ENCODE results near the gene FFAR3. TPM values are rescaled to one million over a fixed set of nuclear protein-coding genes. Genes with fewer than 3 reads are reported as not detected.

FFAR3 gene, protein sequence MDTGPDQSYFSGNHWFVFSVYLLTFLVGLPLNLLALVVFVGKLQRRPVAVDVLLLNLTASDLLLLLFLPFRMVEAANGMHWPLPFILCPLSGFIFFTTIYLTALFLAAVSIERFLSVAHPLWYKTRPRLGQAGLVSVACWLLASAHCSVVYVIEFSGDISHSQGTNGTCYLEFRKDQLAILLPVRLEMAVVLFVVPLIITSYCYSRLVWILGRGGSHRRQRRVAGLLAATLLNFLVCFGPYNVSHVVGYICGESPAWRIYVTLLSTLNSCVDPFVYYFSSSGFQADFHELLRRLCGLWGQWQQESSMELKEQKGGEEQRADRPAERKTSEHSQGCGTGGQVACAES
- total RNA-seq (2022; extraction: Qiagen RNA extraction): 0.09 TPM in 1 of 5 replicates, not detected in the others

DNA sequence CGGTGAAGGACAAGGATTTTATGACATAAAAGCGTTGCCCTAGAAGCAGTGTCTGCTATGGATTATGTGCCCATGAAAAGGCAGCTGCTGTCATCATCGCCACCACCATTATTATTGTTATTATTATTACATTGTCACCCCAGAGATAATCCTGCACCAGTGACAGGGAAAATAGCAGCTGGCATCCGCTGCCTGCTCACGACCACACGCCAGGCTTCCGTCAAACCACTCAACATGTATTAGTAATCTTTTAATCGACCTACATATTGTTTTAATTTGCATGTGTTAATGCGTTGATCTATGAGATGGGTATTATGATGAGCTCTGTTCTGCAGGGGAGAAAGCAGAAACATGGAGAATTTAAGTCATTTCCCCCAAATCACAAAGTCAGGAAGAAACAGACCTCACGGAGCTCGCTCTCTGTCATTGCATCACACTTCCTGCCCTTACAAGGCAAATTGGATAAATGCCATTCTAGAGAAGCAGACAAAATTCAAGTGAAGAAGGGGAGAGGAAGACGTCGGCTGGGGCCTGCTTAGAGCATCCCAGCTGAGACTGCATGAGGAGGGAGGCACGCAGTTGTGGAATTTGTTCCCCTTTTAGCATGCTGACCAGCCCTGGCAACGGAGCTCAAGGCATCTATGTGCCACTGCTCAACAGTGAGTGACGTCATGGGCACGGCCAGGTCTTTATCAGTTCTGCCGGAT, at the start of gene FFAR3:
FFAR3 (plus strand) TSS at position 594 of the 707 bp plus-strand sequence. CDS start 431 bp downstream, outside the sequence.

DNA sequence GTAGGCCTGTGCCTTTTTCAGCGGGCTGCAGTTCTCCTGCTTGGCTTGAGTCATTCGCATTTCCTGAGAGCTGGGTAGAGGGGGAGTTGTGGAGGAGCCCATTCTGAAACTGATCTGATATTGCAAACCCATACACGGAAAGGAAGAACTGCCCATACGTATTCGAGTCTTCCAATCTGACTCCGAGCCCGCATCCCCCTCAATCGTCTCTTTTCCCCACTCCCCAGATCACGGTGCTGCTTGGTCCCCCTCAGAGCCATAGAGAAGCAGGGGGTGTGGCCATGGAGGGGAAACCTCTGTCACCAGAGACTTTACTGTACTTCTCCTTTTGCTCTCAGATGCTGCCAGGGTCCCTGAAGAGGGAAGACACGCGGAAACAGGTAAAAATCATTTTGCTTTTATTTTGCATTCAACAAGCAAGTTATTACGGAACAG, 29.4 kb upstream of the FFAR3 start, which contains the start of gene CD22:
CD22 (plus strand) TSS at position 337 of the 435 bp plus-strand sequence. CDS start 2,854 bp downstream, outside the sequence.

DNA sequence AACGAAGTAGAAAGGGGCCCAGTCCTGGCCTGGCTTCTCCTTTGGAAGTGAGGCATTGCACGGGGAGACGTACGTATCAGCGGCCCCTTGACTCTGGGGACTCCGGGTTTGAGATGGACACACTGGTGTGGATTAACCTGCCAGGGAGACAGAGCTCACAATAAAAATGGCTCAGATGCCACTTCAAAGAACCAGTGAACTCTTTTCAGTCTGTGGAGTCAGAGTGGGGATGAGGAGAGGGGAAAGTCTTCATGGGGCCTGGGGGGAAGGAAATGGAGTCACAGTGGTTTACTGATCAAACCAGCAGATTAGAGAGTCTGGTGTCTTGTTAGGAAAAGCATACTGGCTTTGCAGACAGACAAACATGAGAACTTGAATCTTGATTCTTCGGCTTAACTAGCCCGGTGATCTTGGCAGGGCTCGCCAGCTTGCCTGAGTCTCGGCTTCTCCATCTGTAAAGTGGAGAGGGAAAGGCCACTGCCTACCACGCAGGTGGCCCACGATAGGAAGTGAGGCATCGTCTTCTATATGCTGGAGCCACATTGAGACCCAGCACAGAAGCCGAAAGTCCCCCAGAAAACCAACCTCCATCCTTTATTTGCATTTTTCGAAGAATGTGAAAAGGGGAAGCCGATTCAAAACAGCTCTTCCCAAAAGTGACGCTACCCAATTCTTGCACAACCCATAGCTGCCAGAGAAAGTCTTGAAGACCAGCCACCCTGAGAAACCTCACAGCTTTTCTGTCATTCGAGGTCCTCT, 10.9 kb upstream of the FFAR3 start, which contains the start of gene FFAR1:
FFAR1 (plus strand) TSS at position 732 of the 759 bp plus-strand sequence. CDS start 3,650 bp downstream, outside the sequence.

DNA sequence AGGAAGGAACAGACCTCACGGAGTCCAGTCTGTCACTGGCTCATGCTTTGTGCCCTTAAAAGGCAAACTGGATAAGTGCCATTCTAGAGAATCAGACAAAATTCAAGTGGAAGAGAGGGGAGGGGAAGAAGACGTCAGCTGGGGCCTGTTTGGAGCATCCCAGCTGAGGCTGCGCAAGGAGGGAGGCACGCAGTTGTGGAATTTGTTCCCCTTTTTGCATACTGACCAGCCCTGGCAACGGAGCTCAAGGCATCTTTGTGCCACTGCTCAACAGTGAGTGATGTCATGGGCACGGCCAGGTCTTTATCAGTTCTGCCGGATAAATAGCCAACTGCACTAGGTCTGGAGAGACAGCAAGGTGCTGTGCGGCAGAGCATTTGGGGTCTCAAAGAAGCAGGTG, 12.5 kb downstream of the FFAR3 start, which contains the start of gene GPR42:
GPR42 (plus strand) TSS at position 347 of the 400 bp plus-strand sequence. CDS start 292 bp downstream, outside the sequence.

Other genes starting within 250 kb of the FFAR3 start
- 0.26 to 0.58 TPM (median 0.36 TPM) in 5 replicates for gene FXYD3, start 242.6 kb upstream of the FFAR3 start, total RNA-seq (2022; extraction: Qiagen RNA extraction)
- gene LGI4, start 223.4 kb upstream of the FFAR3 start, total RNA-seq (2022; extraction: Qiagen RNA extraction): 0.08 to 0.30 TPM (median 0.17 TPM) in 5 replicates
- gene FXYD1, start 219.6 kb upstream of the FFAR3 start, total RNA-seq (2022; extraction: Qiagen RNA extraction): 0.39 to 0.65 TPM (median 0.45 TPM) in 4 of 5 replicates, not detected in the other
- gene FXYD7, start 215.2 kb upstream of the FFAR3 start, total RNA-seq (2022; extraction: Qiagen RNA extraction): 0.28 to 0.65 TPM (median 0.36 TPM) in 3 of 5 replicates, not detected in the others
- gene FXYD5, start 203.7 kb upstream of the FFAR3 start, total RNA-seq (2022; extraction: Qiagen RNA extraction): 196 to 227 TPM (median 204 TPM) in 5 replicates
- not detected in 5 replicates for gene FAM187B, start 129.7 kb upstream of the FFAR3 start, total RNA-seq (2022; extraction: Qiagen RNA extraction)
- gene LSR, start 109.5 kb upstream of the FFAR3 start, total RNA-seq (2022; extraction: Qiagen RNA extraction): 7.5 to 13.2 TPM (median 10.2 TPM) in 5 replicates
- 129 to 167 TPM (median 147 TPM) in 5 replicates for gene USF2, start 89.5 kb upstream of the FFAR3 start, total RNA-seq (2022; extraction: Qiagen RNA extraction)
- 0.34 TPM in 1 of 5 replicates, not detected in the others for gene HAMP, start 75.9 kb upstream of the FFAR3 start, total RNA-seq (2022; extraction: Qiagen RNA extraction)
- not detected in 5 replicates for gene MAG, start 66.3 kb upstream of the FFAR3 start, total RNA-seq (2022; extraction: Qiagen RNA extraction)
- 0.85 to 1.8 TPM (median 0.98 TPM) in 5 replicates for gene CD22, start 29.3 kb upstream of the FFAR3 start, total RNA-seq (2022; extraction: Qiagen RNA extraction)
- gene FFAR1, start 10.6 kb upstream of the FFAR3 start, total RNA-seq (2022; extraction: Qiagen RNA extraction): not detected in 5 replicates
- not detected in 5 replicates for gene GPR42, start 12.6 kb downstream of the FFAR3 start, total RNA-seq (2022; extraction: Qiagen RNA extraction)
- gene FFAR2, start 89.8 kb downstream of the FFAR3 start, total RNA-seq (2022; extraction: Qiagen RNA extraction): not detected in 5 replicates
- not detected in 5 replicates for gene KRTDAP, start 132.0 kb downstream of the FFAR3 start, total RNA-seq (2022; extraction: Qiagen RNA extraction)
- gene DMKN, start 155.2 kb downstream of the FFAR3 start, total RNA-seq (2022; extraction: Qiagen RNA extraction): 32.5 to 41.2 TPM (median 37.6 TPM) in 5 replicates
- gene SBSN, start 169.9 kb downstream of the FFAR3 start, total RNA-seq (2022; extraction: Qiagen RNA extraction): 2.4 to 3.3 TPM (median 3.2 TPM) in 5 replicates
- 0.21 TPM in 1 of 5 replicates, not detected in the others for gene GAPDHS, start 175.0 kb downstream of the FFAR3 start, total RNA-seq (2022; extraction: Qiagen RNA extraction)
- 374 to 446 TPM (median 422 TPM) in 5 replicates for gene TMEM147, start 187.2 kb downstream of the FFAR3 start, total RNA-seq (2022; extraction: Qiagen RNA extraction)
- 0.06 TPM in 1 of 5 replicates, not detected in the others for gene ATP4A, start 205.2 kb downstream of the FFAR3 start, total RNA-seq (2022; extraction: Qiagen RNA extraction)
- gene PMIS2, start 227.7 kb downstream of the FFAR3 start, total RNA-seq (2022; extraction: Qiagen RNA extraction): not detected in 5 replicates

All from A549 treated with Mapracorat at 1 μM for 4 hours (cell line).